IMR-90 (cell line): ENCODE data around the gene CIROP. TPM values are rescaled to one million over a fixed set of nuclear protein-coding genes. Genes with fewer than 3 reads are reported as not detected.

ENCODE experiments used
- ATAC-seq: fragments of 200-7000 bp; cut with Tn5 transposase; 2 replicates; pipeline ENCODE4 v1.9.1; 2020; ENCODE audit warnings: low read depth, mild to moderate bottlenecking, moderate library complexity
- BruUV-seq: library from RNA; stranded (reverse); fragments of 400-500 nt; replicated peaks from 2 replicates; lab custom pipeline; 2021; lab: Mats Ljungman, UMichigan
- CTCF ChIA-PET: fragments of 300-600 bp; formaldehyde crosslinking; extraction: SDS; loops from one replicate; lab custom pipeline; 2021; ENCODE audit warnings: antibody characterized with exemption; lab: Yijun Ruan, JAX
- POLR2A ChIA-PET: fragments of 300-600 bp; sonication (Branson Sonifier 250); formaldehyde crosslinking; loops from one replicate; lab custom pipeline; 2022; ENCODE audit warnings: antibody characterized with exemption; ENCODE audit not compliant: unreplicated experiment; lab: Charles Lee
- DNase-seq: peaks from one replicate; pipeline ENCODE4 v3.0.0; 2013
- H2AFZ ChIP-seq: replicated peaks from 2 replicates; pipeline ENCODE3; 2013; ENCODE audit warnings: low read length, mild to moderate bottlenecking; ENCODE audit not compliant: poor library complexity
- H2AK5ac ChIP-seq: 2 replicates; pipeline ENCODE4 v1.6.1; 2013; ENCODE audit warnings: low read depth, low read length, inconsistent platforms
- H2AK9ac ChIP-seq: replicated peaks from 2 replicates; pipeline ENCODE3; 2013; ENCODE audit warnings: mild to moderate bottlenecking, low read depth, low read length, moderate library complexity; ENCODE audit not compliant: poor library complexity
- H2BK120ac ChIP-seq: 2 replicates; pipeline ENCODE4 v1.6.1; 2013; ENCODE audit warnings: low read depth, low read length, inconsistent platforms
- H2BK15ac ChIP-seq: 3 replicates; pipeline ENCODE4 v1.6.1; 2013; ENCODE audit warnings: low read depth, low read length, inconsistent platforms
- H2BK20ac ChIP-seq: 2 replicates; pipeline ENCODE4 v1.6.1; 2013; ENCODE audit warnings: low read depth, mild to moderate bottlenecking, inconsistent platforms, low read length, moderate library complexity
- H2BK5ac ChIP-seq: 2 replicates; pipeline ENCODE4 v1.6.1; 2013; ENCODE audit warnings: mild to moderate bottlenecking, low read depth, low read length, inconsistent platforms; ENCODE audit not compliant: poor library complexity, severe bottlenecking
- H3K14ac ChIP-seq: replicated peaks from 2 replicates; pipeline ENCODE4 v1.6.1; 2013; ENCODE audit warnings: low read depth, low read length, inconsistent platforms
- H3K18ac ChIP-seq: 2 replicates; pipeline ENCODE4 v1.6.1; 2013; ENCODE audit warnings: low read depth, low read length, control low read depth
- H3K23ac ChIP-seq: 2 replicates; pipeline ENCODE4 v1.6.1; 2013; ENCODE audit warnings: low read depth, low read length, inconsistent platforms
- H3K27ac ChIP-seq: 2 replicates; pipeline ENCODE4 v1.5.1; 2013; ENCODE audit warnings: mild to moderate bottlenecking, control low read depth, low read length; ENCODE audit not compliant: insufficient read depth
- H3K27me3 ChIP-seq: 2 replicates; pipeline ENCODE4 v1.6.1; 2013; ENCODE audit warnings: low read length; ENCODE audit not compliant: control insufficient read depth, insufficient read depth
- H3K36me3 ChIP-seq: 2 replicates; pipeline ENCODE4 v1.6.1; 2013; ENCODE audit warnings: low read length, mixed read lengths; ENCODE audit not compliant: control insufficient read depth, insufficient read depth
- H3K4ac ChIP-seq: 2 replicates; pipeline ENCODE4 v1.6.1; 2013; ENCODE audit warnings: low read depth, low read length, inconsistent platforms
- H3K4me1 ChIP-seq: 2 replicates; pipeline ENCODE4 v1.6.1; 2013; ENCODE audit warnings: low read length, mixed read lengths; ENCODE audit not compliant: control insufficient read depth, insufficient read depth
- H3K4me2 ChIP-seq: 2 replicates; pipeline ENCODE4 v1.6.1; 2013; ENCODE audit warnings: low read depth, mild to moderate bottlenecking, control low read depth, low read length, moderate library complexity
- H3K4me3 ChIP-seq: 2 replicates; pipeline ENCODE4 v1.5.1; 2013; ENCODE audit warnings: low read depth, mild to moderate bottlenecking, control low read depth, low read length, moderate library complexity; ENCODE audit not compliant: insufficient read depth
- H3K56ac ChIP-seq: 2 replicates; pipeline ENCODE4 v1.6.1; 2013; ENCODE audit warnings: low read length, inconsistent platforms; ENCODE audit not compliant: insufficient read depth; ENCODE audit errors: extremely low read depth
- H3K79me1 ChIP-seq, 2 experiments: 2 replicates each; pipeline ENCODE4 v1.6.1; 2013; ENCODE audit warnings: low read length in 2 of 2, inconsistent platforms in 1 of 2, low read depth in 1 of 2
- H3K9ac ChIP-seq: 2 replicates; pipeline ENCODE4 v1.6.1; 2013; ENCODE audit warnings: low read depth, low read length, control low read depth
- H3K9me1 ChIP-seq: 2 replicates; pipeline ENCODE4 v1.6.1; 2013; ENCODE audit warnings: low read length, inconsistent platforms; ENCODE audit not compliant: insufficient read depth
- H3K9me3 ChIP-seq: 2 replicates; pipeline ENCODE4 v1.6.1; 2013; ENCODE audit warnings: low read length; ENCODE audit not compliant: control insufficient read depth, insufficient read depth
- H4K20me1 ChIP-seq: 2 replicates; pipeline ENCODE4 v1.6.1; 2013; ENCODE audit warnings: low read length, inconsistent platforms; ENCODE audit not compliant: insufficient read depth
- H4K5ac ChIP-seq: 2 replicates; pipeline ENCODE4 v1.6.1; 2013; ENCODE audit warnings: mild to moderate bottlenecking, low read depth, low read length, control low read depth
- H4K8ac ChIP-seq, 2 experiments: 2 replicates each; pipeline ENCODE4 v1.6.1; 2013; ENCODE audit warnings: low read depth in 2 of 2, low read length in 2 of 2, control low read depth in 1 of 2, inconsistent platforms in 1 of 2
- H4K91ac ChIP-seq: 2 replicates; pipeline ENCODE4 v1.6.1; 2013; ENCODE audit warnings: low read depth, low read length, inconsistent platforms; ENCODE audit not compliant: insufficient read depth
- BHLHE40 ChIP-seq: fragments of 150-350 bp; IDR thresholded peaks from 2 replicates; pipeline ENCODE4 v1.6.1; 2016; ENCODE audit warnings: mild to moderate bottlenecking, low read depth, low read length
- CHD1 ChIP-seq: IDR thresholded peaks from 2 replicates; pipeline ENCODE4 v1.6.1; 2012; ENCODE audit warnings: low read depth, low read length, improper control_type of control experiment
- CTCF ChIP-seq: conservative IDR thresholded peaks from 2 replicates; pipeline ENCODE4 v1.5.1; 2012; ENCODE audit warnings: mild to moderate bottlenecking, low read depth, low read length, improper control_type of control experiment
- ELK1 ChIP-seq: fragments of 150-350 bp; IDR thresholded peaks from 2 replicates; pipeline ENCODE4 v1.6.1; 2016; ENCODE audit warnings: low read depth, mild to moderate bottlenecking, low read length, moderate library complexity, borderline replicate concordance
- FOS ChIP-seq: fragments of 150-350 bp; IDR thresholded peaks from 2 replicates; pipeline ENCODE4 v1.6.1; 2016; ENCODE audit warnings: low read depth, low read length
- MAFK ChIP-seq: IDR thresholded peaks from 2 replicates; pipeline ENCODE4 v1.6.1; 2012; ENCODE audit warnings: low read depth, low read length, improper control_type of control experiment
- MAZ ChIP-seq: IDR thresholded peaks from 2 replicates; pipeline ENCODE4 v1.6.1; 2012; ENCODE audit warnings: low read depth, mild to moderate bottlenecking, low read length, improper control_type of control experiment, moderate library complexity, borderline replicate concordance
- NFE2L2 ChIP-seq: fragments of 150-350 bp; IDR thresholded peaks from 2 replicates; pipeline ENCODE4 v1.6.1; 2016; ENCODE audit warnings: low read depth, mild to moderate bottlenecking, low read length
- POLR2A ChIP-seq: IDR thresholded peaks from 2 replicates; pipeline ENCODE4 v1.6.1; 2012; ENCODE audit warnings: mild to moderate bottlenecking, low read depth, low read length
- RAD21 ChIP-seq: IDR thresholded peaks from 2 replicates; pipeline ENCODE4 v1.6.1; 2012; ENCODE audit warnings: low read length, improper control_type of control experiment
- RCOR1 ChIP-seq: IDR thresholded peaks from 2 replicates; pipeline ENCODE4 v1.6.1; 2012; ENCODE audit warnings: mild to moderate bottlenecking, low read length, improper control_type of control experiment; ENCODE audit not compliant: insufficient replicate concordance
- RFX5 ChIP-seq: IDR thresholded peaks from 2 replicates; pipeline ENCODE4 v1.8.0; 2012; ENCODE audit warnings: low read depth, mild to moderate bottlenecking, low read length, moderate library complexity
- SMC3 ChIP-seq: fragments of 150-350 bp; IDR thresholded peaks from 2 replicates; pipeline ENCODE4 v1.6.1; 2016; ENCODE audit warnings: low read depth, mild to moderate bottlenecking, antibody characterized with exemption, low read length, moderate library complexity
- WGBS, 2 experiments: methylation state at CpG; one replicate each; pipeline versions ENCODE4 v1.1.5 to v1.1.7; 2013; ENCODE audit warnings: missing lambda C conversion rate in 2 of 2; ENCODE audit not compliant: insufficient read length in 1 of 2; ENCODE audit errors: extremely low coverage in 2 of 2; 5-methylcytosine and 5-hydroxymethylcytosine counted together
- dilution Hi-C: fragments of 300-500 bp; cut with HindIII; formaldehyde crosslinking; loops from one replicate; pipeline ENCODE4 v1.14.3; 2018; ENCODE audit warnings: low sequenced_read_pairs; ENCODE audit not compliant: unreplicated experiment
- in situ Hi-C: fragments of 300-500 bp; cut with MboI; formaldehyde crosslinking; loops from 3 replicates; pipeline ENCODE4 v1.14.3; 2019; ENCODE audit warnings: low sequenced_read_pairs, inconsistent platforms, mixed read lengths
- intact Hi-C: fragments of 100-400 bp; cut with micrococcal nuclease; formaldehyde crosslinking; loops from 2 replicates; pipeline ENCODE4 v1.10.0; 2022
- polyA plus RNA-seq, 3 experiments: library from polyadenylated mRNA; depleted of rRNA; stranded (reverse); fragments of >200 nt; gene quantifications; 2 replicates each; pipeline ENCODE4 v1.2.3, GENCODE V29; 2012; ENCODE audit warnings: low replicate concordance in 1 of 3
- total RNA-seq: library from RNA; depleted of rRNA; stranded (reverse); fragments of >200 nt; gene quantifications from 2 replicates; pipeline ENCODE4 v1.2.3, GENCODE V29; 2012

The CIROP gene
- total and polyA plus RNA-seq, 2 of the 4 experiments (the other 2 are of a cell fraction) = 0.31 to 0.36 TPM

- Histone ChIP-seq H3K9me1 (no peaks in the 10 kb centered on the region), H2BK20ac (no peak overlapping the region), H3K4me1 (0 out of 2 replicates have a peak, but pooled peaks cover 3% of the 10 kb centered on the region), H4K8ac (no peak overlapping the region), H3K9me3 (no peaks in the 10 kb centered on the region), H3K27me3 (peaks cover 15% of the 10 kb centered on the region), H4K5ac (no peak overlapping the region), H4K20me1 (no peaks in the 10 kb centered on the region), H3K4me2 (no peak overlapping the region), H2AK9ac (no peak overlapping the region), H3K56ac (no peak overlapping the region), H3K27ac (no peak overlapping the region), H2AK5ac (no peak overlapping the region), H3K4me3 (no peak overlapping the region), H4K91ac (no peak overlapping the region), H3K79me1 (no peaks in the 10 kb centered on the region), H2BK5ac (no peak overlapping the region), H2BK15ac (no peak overlapping the region), H3K4ac (no peak overlapping the region), H3K9ac (no peak overlapping the region), H3K14ac (no peak overlapping the region), H3K36me3 (no peaks in the 10 kb centered on the region), H2AFZ (no peak overlapping the region), H2BK120ac (no peak overlapping the region), H3K23ac (no peak overlapping the region), H3K18ac (no peak overlapping the region)
- intact Hi-C loops (no loop called here), dilution Hi-C loops (no loop called here), in situ Hi-C loops (no loop called here)
- DNase-seq = no peak
- POLR2A ChIA-PET = no interaction called here
- CTCF ChIA-PET = interaction anchor here (0.9 to 1.0 kb wide), 3 partner anchors 59 to 63 kb away, joined by 3 to 7 read pairs (median 4); partner anchors contain the start of gene SLC7A8
- 94% methylated on average over 6 of the region's 13 CpGs; no CpG with 5 or more reads in 1 of the 2 experiments for WGBS, 2 experiments
- BruUV-seq = no TSS peak
- ATAC-seq = no peak
- TF ChIP-seq ELK1 (no peak), POLR2A (no peak), RFX5 (no peak), SMC3 (no peak), RAD21 (no peak), BHLHE40 (no peak), CHD1 (no peak), FOS (no peak), MAZ (no peak), NFE2L2 (no peak), CTCF (no peak), MAFK (no peak), RCOR1 (no peak)
These were observed 19.7 kb upstream of the CIROP start for GRCh38 chr14:23124337-23124954.
